HG02642 (cell line): ENCODE data around the gene SH3GLB2.

Source experiments
- ATAC-seq: cut with Tn5 transposase; IDR thresholded peaks from one replicate; pipeline ENCODE4 v1.9.1; 2021; ENCODE audit warnings: mild to moderate bottlenecking; ENCODE audit not compliant: unreplicated experiment, poor library complexity

SH3GLB2 gene

GRCh38 chr9:129054163-129054851 lies 26.2 kb upstream of the SH3GLB2 start:
- ATAC-seq: no peak

GRCh38 chr9:129053020-129053419 lies 24.9 kb upstream of the SH3GLB2 start:
- no peak for ATAC-seq

- ATAC-seq: no peak
Measured at GRCh38 chr9:129052592-129052991, 24.5 kb upstream of the SH3GLB2 start.

GRCh38 chr9:129042016-129042415 lies 13.9 kb upstream of the SH3GLB2 start:
- no peak for ATAC-seq

GRCh38 chr9:129040113-129040643 lies 12.0 kb upstream of the SH3GLB2 start:
- ATAC-seq: no peak

GRCh38 chr9:129038109-129038852 lies 10.2 kb upstream of the SH3GLB2 start:
- ATAC-seq: no peak

GRCh38 chr9:129037767-129038098 lies 9.6 kb upstream of the SH3GLB2 start:
- ATAC-seq: no peak

- no peak for ATAC-seq
Measured at GRCh38 chr9:129036923-129037766, 9.0 kb upstream of the SH3GLB2 start.

GRCh38 chr9:129036241-129036922 lies 8.3 kb upstream of the SH3GLB2 start, which contains the start of gene MIGA2:
TSS of gene MIGA2 (plus strand) at chr9:129036626. CDS start at chr9:129040595, 3,969 bp downstream.
- ATAC-seq: peak; percentile 98

- ATAC-seq: peak; percentile 4
Measured at GRCh38 chr9:129035838-129036237, 7.7 kb upstream of the SH3GLB2 start.

GRCh38 chr9:129033216-129033615 lies 5.1 kb upstream of the SH3GLB2 start:
- no peak for ATAC-seq

- no peak for ATAC-seq
Measured at GRCh38 chr9:129032541-129033159, 4.5 kb upstream of the SH3GLB2 start.

- ATAC-seq: no peak
Measured at GRCh38 chr9:129031514-129031913, 3.4 kb upstream of the SH3GLB2 start.

- ATAC-seq: no peak
Measured at GRCh38 chr9:129030191-129030590, 2.1 kb upstream of the SH3GLB2 start.

- ATAC-seq: peak; percentile 53
Measured at GRCh38 chr9:129027685-129028191, 393 bp downstream of the SH3GLB2 start.

- ATAC-seq: no peak
Measured at GRCh38 chr9:129027224-129027684, 877 bp downstream of the SH3GLB2 start.

GRCh38 chr9:129026442-129027223 lies 1.5 kb downstream of the SH3GLB2 start:
- ATAC-seq: no peak

- no peak for ATAC-seq
Measured at GRCh38 chr9:129023908-129024233, 4.3 kb downstream of the SH3GLB2 start.
